Parathyroid adenoma (tissue), 2 donors: ENCODE measurements around the gene LMO2.

Experiments
- H2AFZ ChIP-seq: fragments of 300-600 bp; sonication (generic); one replicate; pipeline ENCODE4 v1.7.0; 2017; ENCODE audit warnings: antibody characterized with exemption, mild to moderate bottlenecking
- H3K27ac ChIP-seq: fragments of 300-600 bp; sonication (generic); one replicate; pipeline ENCODE4 v1.7.0; 2017
- H3K27me3 ChIP-seq: fragments of 300-600 bp; sonication (generic); one replicate; pipeline ENCODE4 v1.7.0; 2017; ENCODE audit warnings: low read length; ENCODE audit not compliant: control insufficient read depth, insufficient read depth
- H3K36me3 ChIP-seq: fragments of 300-600 bp; sonication (generic); one replicate; pipeline ENCODE4 v1.7.0; 2017; ENCODE audit warnings: low read length; ENCODE audit not compliant: control insufficient read depth, insufficient read depth
- H3K4me1 ChIP-seq: fragments of 300-600 bp; sonication (generic); one replicate; pipeline ENCODE4 v1.7.0; 2017; ENCODE audit warnings: control low read depth
- H3K4me2 ChIP-seq: fragments of 300-600 bp; sonication (generic); one replicate; pipeline ENCODE4 v1.7.0; 2017; ENCODE audit warnings: low read length
- H3K4me3 ChIP-seq: fragments of 300-600 bp; sonication (generic); one replicate; pipeline ENCODE4 v1.7.0; 2017; ENCODE audit warnings: low read depth, low read length
- H3K79me2 ChIP-seq: fragments of 300-600 bp; sonication (generic); one replicate; pipeline ENCODE4 v1.7.0; 2017; ENCODE audit warnings: control low read depth
- H3K9ac ChIP-seq: fragments of 300-600 bp; sonication (generic); one replicate; pipeline ENCODE4 v1.7.0; 2017; ENCODE audit warnings: mild to moderate bottlenecking
- H3K9me3 ChIP-seq: fragments of 300-600 bp; sonication (generic); one replicate; pipeline ENCODE4 v1.7.0; 2017; ENCODE audit warnings: low read length; ENCODE audit not compliant: control insufficient read depth
- TF ChIP-seq, protein P1 (sequence below): fragments of 300-600 bp; sonication (generic); IDR thresholded peaks from one replicate; pipeline ENCODE4 v1.7.0; 2017; ENCODE audit warnings: antibody characterized with exemption, mild to moderate bottlenecking
- donor health status: primary hyperparathyroidism.

Gene LMO2

GRCh38 chr11:33897761-33898375, 6.0 kb upstream of the LMO2 start:
- H2AFZ ChIP-seq, result no peak overlapping the region
- H3K27ac ChIP-seq, result no peak overlapping the region
- H3K9me3 ChIP-seq, result no peaks in the 10 kb centered on the region
- no peak overlapping the region for H3K9ac ChIP-seq
- H3K4me1 ChIP-seq, result no peaks in the 10 kb centered on the region
- no peaks in the 10 kb centered on the region for H3K79me2 ChIP-seq
- H3K27me3 ChIP-seq, result no peaks in the 10 kb centered on the region
- no peak overlapping the region for H3K4me3 ChIP-seq
- TF ChIP-seq, protein P1, sequence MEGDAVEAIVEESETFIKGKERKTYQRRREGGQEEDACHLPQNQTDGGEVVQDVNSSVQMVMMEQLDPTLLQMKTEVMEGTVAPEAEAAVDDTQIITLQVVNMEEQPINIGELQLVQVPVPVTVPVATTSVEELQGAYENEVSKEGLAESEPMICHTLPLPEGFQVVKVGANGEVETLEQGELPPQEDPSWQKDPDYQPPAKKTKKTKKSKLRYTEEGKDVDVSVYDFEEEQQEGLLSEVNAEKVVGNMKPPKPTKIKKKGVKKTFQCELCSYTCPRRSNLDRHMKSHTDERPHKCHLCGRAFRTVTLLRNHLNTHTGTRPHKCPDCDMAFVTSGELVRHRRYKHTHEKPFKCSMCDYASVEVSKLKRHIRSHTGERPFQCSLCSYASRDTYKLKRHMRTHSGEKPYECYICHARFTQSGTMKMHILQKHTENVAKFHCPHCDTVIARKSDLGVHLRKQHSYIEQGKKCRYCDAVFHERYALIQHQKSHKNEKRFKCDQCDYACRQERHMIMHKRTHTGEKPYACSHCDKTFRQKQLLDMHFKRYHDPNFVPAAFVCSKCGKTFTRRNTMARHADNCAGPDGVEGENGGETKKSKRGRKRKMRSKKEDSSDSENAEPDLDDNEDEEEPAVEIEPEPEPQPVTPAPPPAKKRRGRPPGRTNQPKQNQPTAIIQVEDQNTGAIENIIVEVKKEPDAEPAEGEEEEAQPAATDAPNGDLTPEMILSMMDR, result no peak
- H3K36me3 ChIP-seq, result no peaks in the 10 kb centered on the region
- no peak overlapping the region for H3K4me2 ChIP-seq

- Histone ChIP-seq H3K27me3 (no peaks in the 10 kb centered on the region), H3K9ac (no peak overlapping the region), H3K4me2 (no peak overlapping the region), H2AFZ (no peak overlapping the region), H3K36me3 (no peaks in the 10 kb centered on the region), H3K27ac (no peak overlapping the region), H3K79me2 (no peaks in the 10 kb centered on the region), H3K4me3 (no peak overlapping the region), H3K9me3 (no peaks in the 10 kb centered on the region), H3K4me1 (no peaks in the 10 kb centered on the region)
- TF ChIP-seq, protein P1, result no peak
These were observed 5.0 kb upstream of the LMO2 start for GRCh38 chr11:33896911-33897310.

- Histone ChIP-seq H3K79me2 (no peaks in the 10 kb centered on the region), H3K4me1 (no peaks in the 10 kb centered on the region), H3K4me2 (no peak overlapping the region), H3K36me3 (no peaks in the 10 kb centered on the region), H3K4me3 (no peak overlapping the region), H3K27ac (no peak overlapping the region), H3K27me3 (no peaks in the 10 kb centered on the region), H2AFZ (no peak overlapping the region), H3K9ac (no peak overlapping the region), H3K9me3 (no peaks in the 10 kb centered on the region)
- TF ChIP-seq, protein P1, result no peak
These were observed 3.9 kb upstream of the LMO2 start for GRCh38 chr11:33895752-33896137.

DNA sequence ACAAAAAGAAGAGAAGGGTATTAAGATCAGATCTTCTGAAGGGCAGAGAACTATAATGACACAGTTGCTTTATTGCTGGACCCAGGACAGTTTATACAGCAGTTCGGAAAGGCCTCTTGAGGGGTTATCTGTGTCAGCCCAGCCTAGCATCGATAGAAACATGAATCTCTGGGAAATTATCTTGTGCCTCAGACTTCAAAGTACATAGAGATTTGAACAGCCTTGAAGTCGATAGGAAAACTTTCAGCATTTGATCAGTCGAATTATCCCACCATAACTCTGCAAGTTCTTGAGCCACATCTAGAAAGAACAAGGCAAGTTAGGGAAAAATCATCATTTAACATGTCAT, 2.5 kb upstream of the LMO2 start:
- Histone ChIP-seq H3K27ac (no peak overlapping the region), H3K36me3 (no peaks in the 10 kb centered on the region), H3K27me3 (no peaks in the 10 kb centered on the region), H3K79me2 (no peaks in the 10 kb centered on the region), H2AFZ (no peak overlapping the region), H3K9me3 (no peaks in the 10 kb centered on the region), H3K4me1 (no peaks in the 10 kb centered on the region), H3K9ac (no peak overlapping the region), H3K4me2 (no peak overlapping the region), H3K4me3 (no peak overlapping the region)
- TF ChIP-seq, protein P1, result no peak

DNA sequence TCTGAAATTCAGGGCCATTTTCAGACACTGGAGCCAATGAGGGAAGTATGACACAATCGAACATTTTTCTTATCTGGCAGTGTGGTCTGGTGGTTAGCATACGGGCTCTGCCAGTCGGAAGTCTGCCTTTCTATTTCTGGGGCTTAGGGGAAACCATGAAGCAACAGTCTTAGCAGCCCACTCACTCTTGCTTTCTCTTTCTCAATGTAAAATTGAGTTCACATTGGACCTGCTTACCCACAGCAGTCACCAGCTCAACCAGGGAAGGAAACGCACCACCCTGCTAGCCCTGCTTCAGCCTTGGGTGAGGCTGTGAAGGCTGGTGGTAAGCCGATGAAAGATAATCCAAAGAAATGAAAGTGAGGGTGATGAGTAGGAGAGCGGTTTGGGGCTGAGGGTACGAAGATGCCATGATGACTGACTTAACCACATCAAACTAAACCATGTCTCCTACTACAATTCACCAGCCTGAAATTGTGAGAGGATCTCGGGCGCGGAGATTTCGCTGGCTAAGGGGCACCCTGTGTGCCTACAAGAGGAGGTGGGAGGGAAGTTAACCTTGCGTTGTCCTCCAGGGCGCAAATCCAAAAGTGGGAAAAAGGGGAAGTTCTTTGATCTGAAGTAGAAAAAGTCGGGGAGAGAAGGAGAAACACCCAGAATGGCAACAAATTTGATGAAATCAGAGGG, 2.0 kb upstream of the LMO2 start:
- Histone ChIP-seq H3K36me3 (no peaks in the 10 kb centered on the region), H3K9ac (no peak overlapping the region), H3K4me1 (no peaks in the 10 kb centered on the region), H3K4me2 (no peak overlapping the region), H3K27ac (no peak overlapping the region), H3K27me3 (no peaks in the 10 kb centered on the region), H2AFZ (no peak overlapping the region), H3K9me3 (no peaks in the 10 kb centered on the region), H3K79me2 (no peaks in the 10 kb centered on the region), H3K4me3 (no peak overlapping the region)
- TF ChIP-seq, protein P1, result no peak
